GM23338 (cell line): ENCODE data around the gene PHYH. TPM values are rescaled to one million over a fixed set of nuclear protein-coding genes. Genes with fewer than 3 reads are reported as not detected.

Source experiments
- ATAC-seq: fragments of 200-7000 bp; cut with Tn5 transposase; 3 replicates; pipeline ENCODE4 v1.9.1; 2020
- DNase-seq: peaks from one replicate; pipeline ENCODE4 v3.0.0-alpha.2; 2015; ENCODE audit warnings: low spot score
- H2AFZ ChIP-seq: fragments of 200-600 bp; sonication (generic); 2 replicates; pipeline ENCODE4 v1.8.0; 2016; ENCODE audit warnings: antibody characterized with exemption, mild to moderate bottlenecking, moderate library complexity
- H3F3A ChIP-seq: fragments of 200-600 bp; sonication (generic); replicated peaks from 2 replicates; pipeline ENCODE4 v1.8.0; 2017; ENCODE audit warnings: antibody characterized with exemption, mixed run types, low read depth
- H3K27ac ChIP-seq: fragments of 200-600 bp; sonication (generic); 2 replicates; pipeline ENCODE4 v1.6.1; 2016; ENCODE audit warnings: low read depth
- H3K27me3 ChIP-seq: fragments of 200-600 bp; sonication (generic); 2 replicates; pipeline ENCODE4 v1.8.0; 2016; ENCODE audit warnings: mild to moderate bottlenecking, mixed run types, moderate library complexity; ENCODE audit not compliant: insufficient read depth
- H3K36me3 ChIP-seq: fragments of 200-600 bp; sonication (generic); 2 replicates; pipeline ENCODE4 v1.8.0; 2016; ENCODE audit warnings: mild to moderate bottlenecking; ENCODE audit not compliant: insufficient read depth
- H3K4me1 ChIP-seq: fragments of 200-600 bp; sonication (generic); 2 replicates; pipeline ENCODE4 v1.8.0; 2016; ENCODE audit warnings: mild to moderate bottlenecking, moderate library complexity; ENCODE audit not compliant: insufficient read depth
- H3K4me2 ChIP-seq: fragments of 200-600 bp; sonication (generic); 2 replicates; pipeline ENCODE4 v1.7.1; 2017; ENCODE audit warnings: mixed run types
- H3K4me3 ChIP-seq: fragments of 200-600 bp; sonication (generic); 2 replicates; pipeline ENCODE4 v1.6.1; 2016; ENCODE audit warnings: mixed run types
- H3K79me2 ChIP-seq: fragments of 200-600 bp; sonication (generic); replicated peaks from 2 replicates; pipeline ENCODE4 v1.8.0; 2017; ENCODE audit warnings: mild to moderate bottlenecking; ENCODE audit not compliant: insufficient read depth
- H3K9me2 ChIP-seq: fragments of 200-600 bp; sonication (generic); 2 replicates; pipeline ENCODE4 v1.8.0; 2017; ENCODE audit not compliant: insufficient read depth
- H4K20me1 ChIP-seq: fragments of 200-600 bp; sonication (generic); replicated peaks from 2 replicates; pipeline ENCODE4 v1.8.0; 2017; ENCODE audit warnings: mild to moderate bottlenecking; ENCODE audit not compliant: insufficient read depth
- H3K27ac Mint-ChIP-seq: 2 replicates; pipeline ENCODE4 v1.8.0; 2020; ENCODE audit warnings: inconsistent platforms, mild to moderate bottlenecking, moderate library complexity, mixed read lengths
- H3K27me3 Mint-ChIP-seq: 3 replicates; pipeline ENCODE4 v1.8.0; 2022; ENCODE audit warnings: low read depth, mild to moderate bottlenecking, moderate library complexity, mixed read lengths, inconsistent platforms; ENCODE audit not compliant: insufficient read depth, poor library complexity
- H3K36me3 Mint-ChIP-seq: 3 replicates; pipeline ENCODE4 v1.8.0; 2021; ENCODE audit warnings: low read depth, mild to moderate bottlenecking, inconsistent platforms, moderate library complexity, mixed read lengths
- H3K4me1 Mint-ChIP-seq: 3 replicates; pipeline ENCODE4 v1.8.0; 2020; ENCODE audit warnings: mild to moderate bottlenecking, inconsistent platforms, mixed read lengths
- H3K4me3 Mint-ChIP-seq: 3 replicates; pipeline ENCODE4 v1.8.0; 2021; ENCODE audit warnings: moderate library complexity, mild to moderate bottlenecking, inconsistent platforms, mixed read lengths
- H3K9me3 Mint-ChIP-seq: 3 replicates; pipeline ENCODE4 v1.8.0; 2020; ENCODE audit warnings: moderate library complexity, mild to moderate bottlenecking, inconsistent platforms, mixed read lengths
- CREB1 ChIP-seq: fragments of 250-450 bp; sonication (Bioruptor Pico); IDR thresholded peaks from 2 replicates; pipeline ENCODE4 v1.5.0; 2020; ENCODE audit warnings: low read depth, mild to moderate bottlenecking, moderate library complexity
- NANOG ChIP-seq: IDR thresholded peaks from 2 replicates; pipeline ENCODE4 v1.6.1; 2016; ENCODE audit warnings: antibody characterized with exemption, borderline replicate concordance
- POLR2AphosphoS5 ChIP-seq: IDR thresholded peaks from 2 replicates; pipeline ENCODE4 v1.6.1; 2016; ENCODE audit warnings: antibody characterized with exemption, low read depth
- ZNF114 ChIP-seq: fragments of 250-450 bp; sonication (Bioruptor Pico); IDR thresholded peaks from 2 replicates; pipeline ENCODE4 v1.5.0; 2020; ENCODE audit warnings: mild to moderate bottlenecking, moderate library complexity
- polyA plus RNA-seq: library from polyadenylated mRNA; unstranded; fragments of >200 nt; fragmentation: Nextera tagmentation; extraction: Ambion mirVana; gene quantifications from 2 replicates; pipeline ENCODE4 v1.2.1, GENCODE V29; 2016
- total RNA-seq: library from RNA; depleted of rRNA; stranded (reverse); fragments of >200 nt; shearing (Covaris generic); gene quantifications from 2 replicates; pipeline ENCODE4 v1.2.3, GENCODE V29; 2014
- TF ChIP-seq, protein P1 (sequence below): fragments of 250-450 bp; sonication (Bioruptor Pico); IDR thresholded peaks from 2 replicates; pipeline ENCODE4 v1.5.0; 2020; ENCODE audit warnings: mild to moderate bottlenecking, moderate library complexity

PHYH gene
- total and polyA plus RNA-seq, 2 experiments from 2014 or later = 10.9 to 29.8 TPM

DNA sequence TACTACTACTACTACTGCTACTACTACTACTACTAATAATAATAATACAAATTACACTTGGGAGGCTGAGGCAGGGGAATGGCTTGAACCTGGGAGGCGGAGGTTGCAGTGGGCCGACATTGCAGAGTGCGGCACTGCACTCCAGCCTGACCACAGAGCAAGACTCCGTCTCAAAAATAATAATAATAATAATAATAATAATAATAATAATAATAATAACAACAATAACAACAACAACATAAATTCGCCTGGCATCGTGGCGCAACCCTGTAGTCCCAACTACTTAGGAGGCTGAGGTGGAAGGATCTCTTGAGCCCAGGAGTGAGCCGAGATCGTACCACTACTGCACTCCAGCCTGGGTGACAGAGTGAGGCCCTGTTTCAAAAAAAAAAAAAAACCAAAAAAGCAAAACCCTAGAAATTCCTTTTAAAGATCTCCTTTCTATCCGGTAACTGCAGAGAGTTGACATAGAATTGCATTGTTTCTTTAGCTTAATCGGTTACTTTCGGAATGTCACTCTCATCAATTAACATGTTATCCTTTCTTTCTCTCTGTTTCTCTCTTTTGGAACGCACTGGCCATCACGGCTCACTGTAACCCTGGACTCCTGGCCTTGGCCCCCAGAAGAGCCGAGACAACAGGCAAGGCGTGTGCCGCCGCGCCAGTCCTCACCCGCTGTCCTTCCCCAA, 972 bp downstream of the PHYH start:
- Histone ChIP-seq H3K9me2 (no peaks in the 10 kb centered on the region), H2AFZ (peak overlapping the region; percentile 90), H3F3A (0 out of 2 replicates have a peak, but pooled peaks cover 22% of the 10 kb centered on the region), H3K79me2 (no peaks in the 10 kb centered on the region), H3K36me3 (no peaks in the 10 kb centered on the region; the same call in 1 of the 2 replicates), H3K27me3 (0 out of 2 replicates have a peak, but pooled peaks cover 5% of the 10 kb centered on the region), H4K20me1 (no peaks in the 10 kb centered on the region), H3K4me3 (peak overlapping the region; percentile 72), H3K27ac (no peak overlapping the region), H3K4me1 (peaks cover 9% of the 10 kb centered on the region; the same call in 1 of the 2 replicates), H3K4me2 (peak overlapping the region; percentile 90)
- Mint-ChIP-seq H3K4me3 (peak overlapping the region; percentile 69), H3K4me1 (peaks cover 14% of the 10 kb centered on the region; the same call in 2 of the 3 replicates), H3K27me3 (peaks cover 14% of the 10 kb centered on the region), H3K27ac (peak overlapping the region; percentile 7; the same call in 1 of the 2 replicates), H3K9me3 (peaks cover 3% of the 10 kb centered on the region; the same call in 1 of the 3 replicates), H3K36me3 (no peaks in the 10 kb centered on the region; the same call in 1 of the 3 replicates)
- TF ChIP-seq POLR2AphosphoS5 = 0 out of 2 replicates have a peak, but pooled peaks have one; percentile 3
- TF ChIP-seq ZNF114 (CRISPR knock-in tag) = no peak
- TF ChIP-seq CREB1 (CRISPR knock-in tag) = no peak
- TF ChIP-seq, protein P1, sequence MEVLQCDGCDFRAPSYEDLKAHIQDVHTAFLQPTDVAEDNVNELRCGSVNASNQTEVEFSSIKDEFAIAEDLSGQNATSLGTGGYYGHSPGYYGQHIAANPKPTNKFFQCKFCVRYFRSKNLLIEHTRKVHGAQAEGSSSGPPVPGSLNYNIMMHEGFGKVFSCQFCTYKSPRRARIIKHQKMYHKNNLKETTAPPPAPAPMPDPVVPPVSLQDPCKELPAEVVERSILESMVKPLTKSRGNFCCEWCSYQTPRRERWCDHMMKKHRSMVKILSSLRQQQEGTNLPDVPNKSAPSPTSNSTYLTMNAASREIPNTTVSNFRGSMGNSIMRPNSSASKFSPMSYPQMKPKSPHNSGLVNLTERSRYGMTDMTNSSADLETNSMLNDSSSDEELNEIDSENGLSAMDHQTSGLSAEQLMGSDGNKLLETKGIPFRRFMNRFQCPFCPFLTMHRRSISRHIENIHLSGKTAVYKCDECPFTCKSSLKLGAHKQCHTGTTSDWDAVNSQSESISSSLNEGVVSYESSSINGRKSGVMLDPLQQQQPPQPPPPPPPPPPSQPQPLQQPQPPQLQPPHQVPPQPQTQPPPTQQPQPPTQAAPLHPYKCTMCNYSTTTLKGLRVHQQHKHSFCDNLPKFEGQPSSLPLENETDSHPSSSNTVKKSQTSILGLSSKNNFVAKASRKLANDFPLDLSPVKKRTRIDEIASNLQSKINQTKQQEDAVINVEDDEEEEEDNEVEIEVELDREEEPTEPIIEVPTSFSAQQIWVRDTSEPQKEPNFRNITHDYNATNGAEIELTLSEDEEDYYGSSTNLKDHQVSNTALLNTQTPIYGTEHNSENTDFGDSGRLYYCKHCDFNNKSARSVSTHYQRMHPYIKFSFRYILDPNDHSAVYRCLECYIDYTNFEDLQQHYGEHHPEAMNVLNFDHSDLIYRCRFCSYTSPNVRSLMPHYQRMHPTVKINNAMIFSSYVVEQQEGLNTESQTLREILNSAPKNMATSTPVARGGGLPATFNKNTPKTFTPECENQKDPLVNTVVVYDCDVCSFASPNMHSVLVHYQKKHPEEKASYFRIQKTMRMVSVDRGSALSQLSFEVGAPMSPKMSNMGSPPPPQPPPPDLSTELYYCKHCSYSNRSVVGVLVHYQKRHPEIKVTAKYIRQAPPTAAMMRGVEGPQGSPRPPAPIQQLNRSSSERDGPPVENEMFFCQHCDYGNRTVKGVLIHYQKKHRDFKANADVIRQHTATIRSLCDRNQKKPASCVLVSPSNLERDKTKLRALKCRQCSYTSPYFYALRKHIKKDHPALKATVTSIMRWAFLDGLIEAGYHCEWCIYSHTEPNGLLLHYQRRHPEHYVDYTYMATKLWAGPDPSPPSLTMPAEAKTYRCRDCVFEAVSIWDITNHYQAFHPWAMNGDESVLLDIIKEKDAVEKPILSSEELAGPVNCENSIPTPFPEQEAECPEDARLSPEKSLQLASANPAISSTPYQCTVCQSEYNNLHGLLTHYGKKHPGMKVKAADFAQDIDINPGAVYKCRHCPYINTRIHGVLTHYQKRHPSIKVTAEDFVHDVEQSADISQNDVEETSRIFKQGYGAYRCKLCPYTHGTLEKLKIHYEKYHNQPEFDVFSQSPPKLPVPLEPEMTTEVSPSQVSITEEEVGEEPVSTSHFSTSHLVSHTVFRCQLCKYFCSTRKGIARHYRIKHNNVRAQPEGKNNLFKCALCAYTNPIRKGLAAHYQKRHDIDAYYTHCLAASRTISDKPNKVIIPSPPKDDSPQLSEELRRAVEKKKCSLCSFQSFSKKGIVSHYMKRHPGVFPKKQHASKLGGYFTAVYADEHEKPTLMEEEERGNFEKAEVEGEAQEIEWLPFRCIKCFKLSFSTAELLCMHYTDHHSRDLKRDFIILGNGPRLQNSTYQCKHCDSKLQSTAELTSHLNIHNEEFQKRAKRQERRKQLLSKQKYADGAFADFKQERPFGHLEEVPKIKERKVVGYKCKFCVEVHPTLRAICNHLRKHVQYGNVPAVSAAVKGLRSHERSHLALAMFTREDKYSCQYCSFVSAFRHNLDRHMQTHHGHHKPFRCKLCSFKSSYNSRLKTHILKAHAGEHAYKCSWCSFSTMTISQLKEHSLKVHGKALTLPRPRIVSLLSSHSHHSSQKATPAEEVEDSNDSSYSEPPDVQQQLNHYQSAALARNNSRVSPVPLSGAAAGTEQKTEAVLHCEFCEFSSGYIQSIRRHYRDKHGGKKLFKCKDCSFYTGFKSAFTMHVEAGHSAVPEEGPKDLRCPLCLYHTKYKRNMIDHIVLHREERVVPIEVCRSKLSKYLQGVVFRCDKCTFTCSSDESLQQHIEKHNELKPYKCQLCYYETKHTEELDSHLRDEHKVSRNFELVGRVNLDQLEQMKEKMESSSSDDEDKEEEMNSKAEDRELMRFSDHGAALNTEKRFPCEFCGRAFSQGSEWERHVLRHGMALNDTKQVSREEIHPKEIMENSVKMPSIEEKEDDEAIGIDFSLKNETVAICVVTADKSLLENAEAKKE (CRISPR knock-in tag) = no peak
- DNase-seq (no peak), ATAC-seq (peak; percentile 21; the same call in 2 of the 3 replicates)

DNA sequence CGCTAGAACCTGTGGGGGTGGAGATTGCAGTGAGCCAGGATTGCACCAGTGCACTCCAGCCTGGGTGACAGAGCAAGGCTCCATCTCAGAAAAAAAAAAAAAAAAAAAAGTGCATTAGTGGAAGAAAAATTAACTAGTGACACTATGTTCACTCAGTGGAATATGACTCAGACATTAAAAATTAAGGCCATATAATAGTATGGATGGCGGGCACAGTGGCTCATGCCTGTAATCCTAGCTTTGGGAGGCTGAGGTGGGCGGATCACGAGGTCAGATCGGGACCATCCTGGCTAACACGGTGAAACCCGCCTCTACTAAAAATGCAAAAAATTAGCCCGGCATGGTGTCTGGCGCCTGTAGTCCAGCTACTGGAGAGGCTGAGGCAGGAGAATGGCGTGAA, 3.4 kb downstream of the PHYH start:
- peaks cover 3% of the 10 kb centered on the region for H3K36me3 Mint-ChIP-seq
- no peak overlapping the region for H3K27ac ChIP-seq
- no peaks in the 10 kb centered on the region for H3K79me2 ChIP-seq
- TF ChIP-seq CREB1 (CRISPR knock-in tag) = no peak
- no peak for TF ChIP-seq NANOG

More for the DNA sequence above, 3.4 kb downstream of the PHYH start:
- no peaks in the 10 kb centered on the region for H4K20me1 ChIP-seq
- H3K4me1 ChIP-seq = peaks cover 13% of the 10 kb centered on the region; the same call in 1 of the 2 replicates
- 0 out of 2 replicates have a peak, but pooled peaks cover 5% of the 10 kb centered on the region for H3K27me3 ChIP-seq
- no peak for ATAC-seq
- H3F3A ChIP-seq = peaks cover 20% of the 10 kb centered on the region; the same call in 1 of the 2 replicates
- Mint-ChIP-seq H3K4me3 (no peak overlapping the region), H3K4me1 (peaks cover 15% of the 10 kb centered on the region), H3K27me3 (peaks cover 13% of the 10 kb centered on the region), H3K27ac (no peak overlapping the region), H3K9me3 (no peaks in the 10 kb centered on the region)
- DNase-seq = no peak
- H3K4me2 ChIP-seq = no peak overlapping the region
- H3K9me2 ChIP-seq = no peaks in the 10 kb centered on the region
- no peak overlapping the region for H2AFZ ChIP-seq
- H3K36me3 ChIP-seq = no peaks in the 10 kb centered on the region; the same call in 1 of the 2 replicates
- H3K4me3 ChIP-seq = no peak overlapping the region
